ENCODE measurements around the gene HOXA5.

Gene HOXA5

GRCh38 chr7:27092819-27093110 is 50.7 kb downstream of the HOXA5 start:
- Histone ChIP-seq H3K4me1 (no peaks in the 10 kb centered on the region), H3K4me3 (ENCODE audit: low read depth, low read length) (no peak overlapping the region), H3K9me3 (no peaks in the 10 kb centered on the region), H3K36me3 (no peaks in the 10 kb centered on the region), H3K27me3 (peaks cover 99% of the 10 kb centered on the region)
- TF ChIP-seq CTCF (IDR thresholded peaks at IDR 0.05; ENCODE audit: low read depth, low read length): no peak
- DNase-seq: no peak

GRCh38 chr7:27091941-27092818 is 51.3 kb downstream of the HOXA5 start:
- H3K9me3 ChIP-seq: no peaks in the 10 kb centered on the region
- no peaks in the 10 kb centered on the region for H3K4me1 ChIP-seq
- H3K36me3 ChIP-seq: no peaks in the 10 kb centered on the region
- no peak overlapping the region for H3K4me3 ChIP-seq (ENCODE audit: low read depth, low read length)
- no peak for TF ChIP-seq CTCF (IDR thresholded peaks at IDR 0.05; ENCODE audit: low read depth, low read length)
- peaks cover 99% of the 10 kb centered on the region for H3K27me3 ChIP-seq
- no peak for DNase-seq

- H3K27me3 ChIP-seq: peaks cover 97% of the 10 kb centered on the region
- H3K36me3 ChIP-seq: no peaks in the 10 kb centered on the region
Observed at GRCh38 chr7:27091105-27091504, 52.4 kb downstream of the HOXA5 start.

More at GRCh38 chr7:27091105-27091504, 52.4 kb downstream of the HOXA5 start:
- H3K9me3 ChIP-seq: no peaks in the 10 kb centered on the region
- no peaks in the 10 kb centered on the region for H3K4me1 ChIP-seq
- TF ChIP-seq CTCF (IDR thresholded peaks at IDR 0.05; ENCODE audit: low read depth, low read length): no peak
- DNase-seq: no peak
- no peak overlapping the region for H3K4me3 ChIP-seq (ENCODE audit: low read depth, low read length)
